ENCODE measurements around the gene FXYD7. TPM values are rescaled to one million over a fixed set of nuclear protein-coding genes. Genes with fewer than 3 reads are reported as not detected.

The FXYD7 gene
- total and polyA plus RNA-seq, 9 of the 15 experiments (the other 6 are each of a cell fraction or from before 2014, with no cell fraction given), result 0.10 to 0.80 (median 0.31) TPM; not detected in 3

- CTCF ChIA-PET (ENCODE audit: low intra/inter-chr PET ratio), result interaction anchor here (2.0 kb wide), 1 partner anchor 22 kb away, joined by 8 read pairs; the partner anchor contains the start of gene LGI4
- no peak for DNase-seq (ENCODE audit: extremely low read depth in 1 of 4, low spot score in 3 of 4)
- WGBS (ENCODE audit: insufficient coverage, low coverage, missing lambda C conversion rate), result 53% methylated on average over 14 of the region's 15 CpGs
- no peak for TF ChIP-seq DLX4 (CRISPR knock-in tag; IDR thresholded peaks at IDR 0.05)
- no peak for TF ChIP-seq AFF4 (CRISPR knock-in tag; IDR thresholded peaks at IDR 0.05)
- TF ChIP-seq BRD9 (IDR thresholded peaks at IDR 0.05; ENCODE audit: low read depth, partially characterized antibody), result no peak
- no peak for TF ChIP-seq HMGXB4 (CRISPR knock-in tag; IDR thresholded peaks at IDR 0.05)
- no peak for TF ChIP-seq RB1 (IDR thresholded peaks at IDR 0.05; ENCODE audit: low read depth)
- no peak for TF ChIP-seq MECOM (CRISPR knock-in tag; IDR thresholded peaks at IDR 0.05)
- no peak for TF ChIP-seq PBX2 (CRISPR knock-in tag; IDR thresholded peaks at IDR 0.05; ENCODE audit: low read depth)
- no peak for TF ChIP-seq PBX2 (tag; conservative IDR thresholded peaks at IDR 0.05; ENCODE audit: low read depth)
- no peak for TF ChIP-seq RBFOX2 (IDR thresholded peaks at IDR 0.05; ENCODE audit: low read depth, low read length)
- TF ChIP-seq ATF7 (IDR thresholded peaks at IDR 0.05), result peak; percentile 44; the same call in 1 of the 2 replicates
Observed at GRCh38 chr19:35112995-35113688, 29.9 kb upstream of the FXYD7 start.

More at GRCh38 chr19:35112995-35113688, 29.9 kb upstream of the FXYD7 start:
- no peak overlapping the region for H3K4me2 ChIP-seq (ENCODE audit: insufficient read depth, low read length)
- H3K9me3 ChIP-seq (replicated peaks; ENCODE audit: control insufficient read depth, insufficient read depth, low read depth, low read length), result no peaks in the 10 kb centered on the region
- in situ Hi-C loops (cut with MboI), result no loop called here
- ATAC-seq (no peak), FAIRE-seq (peak; percentile 52)
- 0 out of 2 replicates have a peak overlapping the region, but pooled peaks have one; percentile 19 for H2AFZ ChIP-seq (ENCODE audit: low read depth, low read length)
- H3K9me1 ChIP-seq (ENCODE audit: control insufficient read depth, insufficient read depth, low read length), result no peaks in the 10 kb centered on the region
- no peaks in the 10 kb centered on the region for H4K20me1 ChIP-seq (replicated peaks; ENCODE audit: control insufficient read depth, insufficient read depth, low read length)
- peaks cover 12 to 54% of the 10 kb centered on the region in 2 experiments; a peak in 4 of 5 replicates for H3K4me1 ChIP-seq (replicated peaks in 1 of 2; ENCODE audit: control insufficient read depth in 2 of 2, insufficient read depth in 2 of 2, low read length in 2 of 2)
- H3K27ac ChIP-seq (ENCODE audit: extremely low read depth, low read depth, low read length), result no peak overlapping the region
- POLR2A ChIA-PET, result interaction anchor here (0.7 kb wide), 1 partner anchor 45 kb away, joined by 4 read pairs; no protein-coding TSS in a partner anchor
- intact Hi-C loops (cut with micrococcal nuclease), result no loop called here
- no peaks in the 10 kb centered on the region for H3K79me2 ChIP-seq (ENCODE audit: control insufficient read depth, insufficient read depth, low read length)
- H3K36me3 ChIP-seq (ENCODE audit: control insufficient read depth, insufficient read depth, low read length), result no peaks in the 10 kb centered on the region
- no peak overlapping the region for H3K4me3 ChIP-seq
- BruUV-seq (replicated peaks), result no TSS peak
- H3K27me3 ChIP-seq (ENCODE audit: control insufficient read depth in 2 of 2, insufficient read depth in 2 of 2, low read length in 2 of 2), result peaks cover 0 to 21% of the 10 kb centered on the region in 2 experiments; a peak in 4 of 5 replicates
- peak overlapping the region in 1 of 2 experiments; percentile 62; a peak in 1 of 4 replicates for H3K9ac ChIP-seq (ENCODE audit: insufficient read depth in 1 of 2, low read depth in 2 of 2, low read length in 2 of 2)
